Myocyte (in vitro differentiated cells): ENCODE data around the gene ENSA. TPM values are rescaled to one million over a fixed set of nuclear protein-coding genes. Genes with fewer than 3 reads are reported as not detected.
"Not testable (repeated sequence)": the region's sequence is repeated elsewhere in the genome, so short reads cannot be mapped to it uniquely, and the experiment has no call there.

Source experiments
- DNase-seq: peaks from one replicate; pipeline ENCODE4 v3.0.0-alpha.2; 2012; ENCODE audit warnings: low read depth
- polyA plus RNA-seq: library from polyadenylated mRNA; unstranded; fragments of >200 nt; gene quantifications from one replicate; pipeline ENCODE4 v1.2.1, GENCODE V29; 2012; ENCODE audit warnings: missing spikeins
- total RNA-seq: library from RNA; depleted of rRNA; stranded (reverse); fragments of >200 nt; gene quantifications from 2 replicates; pipeline ENCODE4 v1.2.3, GENCODE V29; 2014

The ENSA gene, protein sequence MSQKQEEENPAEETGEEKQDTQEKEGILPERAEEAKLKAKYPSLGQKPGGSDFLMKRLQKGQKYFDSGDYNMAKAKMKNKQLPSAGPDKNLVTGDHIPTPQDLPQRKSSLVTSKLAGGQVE
- total RNA-seq: 86.7 and 116 TPM in 2 replicates
- polyA plus RNA-seq: 81.1 TPM

- DNase-seq: peak; percentile 100
Measured at GRCh38 chr1:150629115-150629928, at the start of gene ENSA. Gene ENSA (minus strand): TSS chr1:150629612. CDS start chr1:150629470, 142 bp downstream.

DNA sequence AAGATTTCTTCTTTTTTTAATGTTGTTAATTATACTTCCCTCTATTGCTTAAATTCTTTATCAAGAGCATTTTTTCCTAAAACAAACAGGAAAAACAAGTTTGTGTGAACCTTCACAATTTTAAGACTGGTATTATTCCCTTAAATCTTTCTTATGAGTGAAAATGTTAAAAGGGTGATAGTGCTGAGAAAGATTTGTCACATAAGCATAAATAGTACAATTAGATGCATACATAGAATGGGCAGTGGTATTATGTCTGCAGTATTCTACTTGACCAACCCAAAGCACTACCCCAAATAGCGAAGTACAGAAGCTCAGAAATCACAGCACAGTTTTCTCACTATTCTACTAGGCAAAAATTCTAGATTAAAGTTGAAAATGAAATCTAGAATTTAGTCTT is 49.6 kb upstream of the ENSA start:
- DNase-seq: no peak

- DNase-seq: no peak
Measured at GRCh38 chr1:150674881-150675280, 45.5 kb upstream of the ENSA start.

- no peak for DNase-seq
Measured at GRCh38 chr1:150663321-150663720, 33.9 kb upstream of the ENSA start.

DNA sequence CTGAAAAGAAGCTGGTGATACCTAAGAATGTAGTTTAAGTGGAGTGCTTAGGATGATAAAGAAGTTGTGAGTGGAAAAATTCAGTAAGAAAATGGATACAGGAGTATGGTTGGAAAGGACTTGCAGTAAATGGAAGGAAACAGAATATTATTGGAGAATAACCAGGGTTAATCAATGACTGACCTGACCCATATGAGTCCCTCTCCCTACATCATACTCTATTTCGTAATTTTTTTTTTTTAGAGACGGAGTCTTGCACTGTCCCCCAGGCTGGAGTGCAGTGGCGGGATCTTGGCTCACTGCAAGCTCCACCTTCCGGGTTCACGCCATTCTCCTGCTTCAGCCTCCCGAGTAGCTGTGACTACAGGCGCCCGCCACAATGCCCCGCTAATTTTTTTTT is 33.4 kb upstream of the ENSA start:
- DNase-seq: no peak

- no peak for DNase-seq
Measured at GRCh38 chr1:150661156-150661555, 31.7 kb upstream of the ENSA start.

DNA sequence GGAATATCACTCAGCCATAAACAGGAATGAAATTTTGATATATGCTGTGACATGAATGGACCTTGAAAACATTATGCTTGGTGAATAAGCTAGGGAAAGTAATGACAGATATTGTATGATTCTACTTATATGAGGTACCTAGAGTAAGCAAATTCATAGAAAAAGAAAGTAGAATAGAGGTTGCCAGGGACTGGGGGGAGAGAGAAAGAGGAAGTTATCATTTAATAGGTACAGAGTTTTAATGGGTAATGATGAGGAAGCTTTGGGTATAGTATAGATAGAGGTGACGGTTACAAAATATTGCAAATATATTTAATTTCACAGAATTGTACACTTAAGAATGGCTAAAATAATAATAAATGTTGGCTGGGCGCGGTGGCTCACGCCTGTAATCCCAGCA is 31.2 kb upstream of the ENSA start:
- no peak for DNase-seq

DNA sequence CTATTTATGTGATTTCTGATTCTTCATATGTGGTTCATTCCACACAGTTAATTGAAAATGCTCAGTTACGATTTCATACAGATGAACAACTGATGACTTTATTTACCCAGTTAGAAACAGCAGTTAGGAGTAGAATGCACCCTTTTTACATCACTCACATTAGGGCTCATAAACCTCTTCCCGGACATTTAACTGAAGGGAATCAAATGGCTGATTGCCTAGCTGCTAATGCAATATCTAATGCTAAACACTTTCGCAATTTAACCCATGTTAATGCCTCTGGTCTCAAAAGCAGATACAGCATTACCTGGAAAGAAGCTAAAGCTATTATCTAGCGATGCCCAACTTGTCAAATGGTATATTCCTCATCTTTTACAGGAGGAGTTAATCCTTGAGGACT is 27.7 kb upstream of the ENSA start:
- DNase-seq: not testable (repeated sequence)

DNA sequence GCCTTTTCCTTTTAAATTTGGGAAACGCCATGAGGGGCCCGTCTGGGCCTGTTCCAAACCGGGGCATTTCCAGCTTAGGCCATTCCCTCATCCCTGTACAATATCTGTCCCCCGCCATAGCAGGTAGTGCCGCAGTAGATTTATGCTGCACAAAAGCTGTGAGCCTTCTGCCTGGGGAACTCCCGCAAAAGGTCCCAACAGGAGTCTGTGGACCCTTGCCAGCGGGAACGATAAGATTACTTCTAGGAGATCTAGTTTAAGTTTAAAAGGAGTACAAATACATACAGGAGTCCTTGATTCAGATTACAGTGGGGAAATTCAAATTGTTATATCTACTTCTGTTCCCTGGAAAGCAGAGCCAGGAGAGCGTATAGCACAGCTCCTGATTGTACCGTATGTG is 25.2 kb upstream of the ENSA start:
- not testable (repeated sequence) for DNase-seq

DNA sequence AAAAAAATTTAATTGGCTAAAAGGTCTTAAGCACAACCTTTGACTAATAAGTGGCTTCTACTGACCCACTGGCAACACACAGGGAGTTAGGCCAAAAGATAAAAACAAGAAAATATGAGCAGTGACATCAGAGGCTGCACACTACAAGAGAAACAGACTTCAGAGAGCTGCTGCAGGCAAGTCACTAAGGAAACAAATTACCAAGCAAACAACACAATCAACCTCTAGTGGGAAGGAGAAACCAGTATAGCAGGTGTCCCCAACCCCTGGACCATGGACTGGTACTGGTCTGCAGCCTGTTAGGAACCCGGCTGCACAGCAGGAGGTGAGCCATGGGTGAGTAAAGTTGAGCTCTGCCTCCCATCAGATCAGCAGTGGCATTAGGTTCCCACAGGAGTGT is 20.8 kb upstream of the ENSA start:
- DNase-seq: peak; percentile 29

DNA sequence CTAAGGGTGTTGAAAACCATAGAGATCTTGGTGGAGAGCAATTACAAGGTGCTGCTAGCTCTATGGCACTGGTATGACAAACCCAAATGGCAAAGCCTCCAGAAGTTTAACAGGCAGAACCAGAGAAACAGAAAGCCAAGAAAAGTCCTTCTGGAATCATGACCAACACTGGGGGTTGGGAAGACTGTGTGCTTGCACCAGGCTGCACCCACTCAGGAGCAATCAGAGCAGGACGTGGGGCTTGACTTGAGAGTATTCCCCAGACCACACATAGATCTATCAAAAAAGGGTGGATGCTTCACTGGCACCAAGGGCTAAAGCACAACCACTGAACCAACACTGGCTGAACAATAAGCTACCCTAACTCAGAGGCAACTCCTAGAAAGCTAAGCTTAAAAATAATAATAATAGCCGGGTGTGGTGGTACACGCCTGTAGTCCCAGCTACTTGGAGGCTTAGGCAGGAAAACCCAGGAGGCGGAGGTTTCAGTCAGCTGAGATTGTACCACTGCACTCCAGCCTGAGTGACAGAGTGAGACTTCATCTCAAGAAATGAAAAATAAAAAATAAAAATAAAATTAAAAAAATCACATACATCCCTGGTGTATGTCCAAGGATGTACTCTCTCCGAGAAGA is 20.1 kb upstream of the ENSA start:
- DNase-seq: no peak

GRCh38 chr1:150642296-150642695 is 12.9 kb upstream of the ENSA start:
- no peak for DNase-seq

DNA sequence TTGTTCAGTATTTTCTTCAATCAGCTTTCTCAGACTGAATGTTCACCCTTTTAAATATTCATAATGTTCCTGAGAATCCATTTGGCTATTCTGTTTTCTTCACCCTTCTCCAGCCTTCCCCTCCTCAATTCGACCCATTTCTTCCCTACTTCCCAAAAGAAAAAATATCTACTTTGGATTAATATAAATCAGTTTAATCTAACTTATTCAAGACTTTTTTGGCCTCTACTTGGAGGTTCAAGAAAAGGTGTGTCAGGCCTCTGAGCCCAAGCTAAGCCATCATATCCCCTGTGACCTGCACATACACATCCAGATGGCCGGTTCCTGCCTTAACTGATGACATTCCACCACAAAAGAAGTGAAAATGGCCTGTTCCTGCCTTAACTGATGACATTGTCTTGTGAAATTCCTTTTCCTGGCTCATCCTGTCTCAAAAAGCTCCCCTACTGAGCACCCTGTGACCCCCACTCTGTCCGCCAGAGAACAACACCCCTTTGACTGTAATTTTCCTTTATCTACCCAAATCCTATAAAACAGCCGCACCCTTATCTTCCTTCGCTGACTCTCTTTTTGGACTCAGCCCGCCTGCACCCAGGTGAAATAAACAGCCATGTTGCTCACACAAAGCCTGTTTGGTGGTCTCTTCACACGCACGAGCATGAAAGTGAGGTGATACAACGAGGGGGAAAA is 11.9 kb upstream of the ENSA start:
- not testable (repeated sequence) for DNase-seq

GRCh38 chr1:150638430-150638829 is 9.0 kb upstream of the ENSA start:
- DNase-seq: not testable (repeated sequence)

DNA sequence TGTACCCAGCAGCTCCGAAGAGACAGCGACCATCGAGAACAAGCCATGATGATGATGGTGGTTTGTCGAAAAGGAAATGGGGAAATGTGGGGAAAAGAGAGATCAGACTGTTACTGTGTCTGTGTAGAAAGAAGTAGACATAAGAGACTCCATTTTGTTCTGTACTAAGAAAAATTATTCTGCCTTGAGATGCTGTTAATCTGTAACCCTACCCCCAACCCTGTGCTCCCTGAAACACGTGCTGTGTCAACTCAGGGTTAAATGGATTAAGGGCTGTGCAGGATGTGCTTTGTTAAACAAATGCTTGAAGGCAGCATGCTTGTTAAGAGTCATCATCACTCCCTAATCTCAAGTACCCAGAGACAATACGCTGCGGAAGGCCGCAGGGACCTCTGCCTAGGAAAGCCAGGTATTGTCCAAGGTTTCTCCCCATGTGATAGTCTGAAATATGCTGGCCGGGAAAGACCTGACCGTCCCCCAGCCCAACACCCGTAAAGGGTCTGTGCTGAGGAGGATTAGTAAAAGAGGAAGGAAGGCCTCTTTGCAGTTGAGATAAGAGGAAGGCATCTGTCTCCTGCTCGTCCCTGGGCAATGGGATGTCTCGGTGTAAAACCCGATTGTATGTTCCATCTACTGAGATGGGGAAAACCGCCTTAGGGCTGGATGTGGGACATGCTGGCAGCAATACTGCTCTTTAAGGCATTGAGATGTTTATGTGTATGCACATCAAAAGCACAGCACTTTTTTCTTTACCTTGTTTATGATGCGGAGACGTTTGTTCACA is 5.6 kb upstream of the ENSA start:
- DNase-seq: not testable (repeated sequence)

GRCh38 chr1:150628766-150629114 is 672 bp downstream of the ENSA start:
- peak; percentile 15 for DNase-seq

- DNase-seq: peak; percentile 35
Measured at GRCh38 chr1:150627826-150628410, 1.5 kb downstream of the ENSA start.

- no peak for DNase-seq
Measured at GRCh38 chr1:150626150-150626549, 3.3 kb downstream of the ENSA start.

- DNase-seq: not testable (repeated sequence)
Measured at GRCh38 chr1:150624546-150624945, 4.9 kb downstream of the ENSA start.

- DNase-seq: not testable (repeated sequence)
Measured at GRCh38 chr1:150624134-150624533, 5.3 kb downstream of the ENSA start.
